Muscle layer of colon (tissue), 2 donors: ENCODE data around the gene ISCA2.

Experiments used
- H3K27ac ChIP-seq: one replicate; pipeline ENCODE4 v1.7.0; 2013; ENCODE audit warnings: low read depth, mild to moderate bottlenecking, low read length, moderate library complexity
- H3K27me3 ChIP-seq, 2 donors: one replicate each; pipeline ENCODE4 v1.7.0; 2013; ENCODE audit warnings: low read length in 2 of 2, mild to moderate bottlenecking in 2 of 2; ENCODE audit not compliant: insufficient read depth in 2 of 2, control insufficient read depth in 1 of 2
- H3K36me3 ChIP-seq: one replicate; pipeline ENCODE4 v1.7.0; 2013; ENCODE audit warnings: mild to moderate bottlenecking, low read length; ENCODE audit not compliant: insufficient read depth
- H3K4me1 ChIP-seq: one replicate; pipeline ENCODE4 v1.7.0; 2013; ENCODE audit warnings: mild to moderate bottlenecking, low read length; ENCODE audit not compliant: insufficient read depth
- H3K4me3 ChIP-seq, 2 donors: one replicate each; pipeline ENCODE4 v1.7.0; 2013; ENCODE audit warnings: low read length in 2 of 2, low read depth in 1 of 2, mild to moderate bottlenecking in 1 of 2, moderate library complexity in 1 of 2
- H3K9ac ChIP-seq: one replicate; pipeline ENCODE4 v1.7.0; 2013; ENCODE audit warnings: low read length
- H3K9me3 ChIP-seq: one replicate; pipeline ENCODE4 v1.7.0; 2013; ENCODE audit warnings: mild to moderate bottlenecking, low read length
- donor health status: abdominal sarcoma.
- donor health status: Adenocarcinoma of cecum.

The ISCA2 gene

DNA sequence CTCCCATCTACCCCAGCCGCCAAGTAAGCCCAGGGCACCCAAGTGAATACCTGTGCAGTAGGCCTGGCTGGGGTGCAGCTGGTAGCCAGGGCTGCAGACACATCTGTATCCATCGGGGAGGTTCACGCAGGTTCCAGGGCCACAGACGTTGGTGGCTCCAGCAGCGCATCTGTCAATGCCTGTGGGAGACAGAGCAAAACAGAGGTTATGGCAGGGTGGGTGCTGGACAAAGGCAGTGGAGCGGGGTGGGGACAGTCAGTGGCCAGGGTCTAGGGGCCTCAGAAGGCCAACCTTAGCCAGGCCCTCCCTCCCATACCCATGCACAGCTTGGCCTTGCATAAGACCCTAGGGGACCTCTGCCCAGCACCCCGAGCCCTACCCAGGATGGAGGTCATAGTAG, 29.2 kb downstream of the ISCA2 start:
- Histone ChIP-seq H3K4me1 (no peaks in the 10 kb centered on the region), H3K9me3 (no peaks in the 10 kb centered on the region), H3K4me3 (no peak overlapping the region), H3K9ac (no peak overlapping the region), H3K36me3 (no peaks in the 10 kb centered on the region), H3K27me3 (no peaks in the 10 kb centered on the region), H3K27ac (no peak overlapping the region)

- Histone ChIP-seq H3K9ac (no peak overlapping the region), H3K9me3 (no peaks in the 10 kb centered on the region), H3K27me3 (no peaks in the 10 kb centered on the region), H3K27ac (no peak overlapping the region), H3K4me1 (no peaks in the 10 kb centered on the region), H3K36me3 (no peaks in the 10 kb centered on the region), H3K4me3 (no peak overlapping the region)
Measured at GRCh38 chr14:74524076-74524811, 30.7 kb downstream of the ISCA2 start.

GRCh38 chr14:74524812-74525135, 31.2 kb downstream of the ISCA2 start:
- Histone ChIP-seq H3K27ac (no peak overlapping the region), H3K9me3 (no peaks in the 10 kb centered on the region), H3K27me3 (no peaks in the 10 kb centered on the region), H3K36me3 (no peaks in the 10 kb centered on the region), H3K9ac (no peak overlapping the region), H3K4me3 (no peak overlapping the region), H3K4me1 (no peaks in the 10 kb centered on the region)

DNA sequence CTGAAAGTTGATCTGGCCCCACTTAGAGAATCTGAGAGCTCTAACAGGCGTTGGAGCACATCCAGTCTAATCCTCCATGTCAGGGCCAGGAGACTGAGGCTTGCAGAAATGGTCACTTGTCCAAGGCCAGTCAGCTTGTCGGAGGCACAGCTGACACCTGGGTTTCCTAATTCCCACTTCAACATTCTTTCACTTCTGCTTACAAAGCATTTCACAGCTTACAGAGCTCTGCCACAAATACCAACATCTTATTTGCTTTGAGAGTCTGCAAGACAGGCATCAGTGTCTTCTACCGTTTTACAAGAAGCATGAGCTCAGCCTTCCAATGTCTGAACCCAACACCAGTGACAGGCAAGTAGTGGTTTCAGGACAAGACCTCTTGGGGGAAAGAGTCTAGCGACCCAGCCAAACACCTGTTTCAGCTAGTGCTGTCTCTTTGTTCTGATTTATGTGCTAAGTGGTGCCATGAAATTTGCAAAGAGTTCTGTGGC, 31.8 kb downstream of the ISCA2 start:
- Histone ChIP-seq H3K27ac (no peak overlapping the region), H3K9me3 (no peaks in the 10 kb centered on the region), H3K4me1 (no peaks in the 10 kb centered on the region), H3K4me3 (no peak overlapping the region), H3K9ac (no peak overlapping the region), H3K36me3 (no peaks in the 10 kb centered on the region), H3K27me3 (no peaks in the 10 kb centered on the region)

DNA sequence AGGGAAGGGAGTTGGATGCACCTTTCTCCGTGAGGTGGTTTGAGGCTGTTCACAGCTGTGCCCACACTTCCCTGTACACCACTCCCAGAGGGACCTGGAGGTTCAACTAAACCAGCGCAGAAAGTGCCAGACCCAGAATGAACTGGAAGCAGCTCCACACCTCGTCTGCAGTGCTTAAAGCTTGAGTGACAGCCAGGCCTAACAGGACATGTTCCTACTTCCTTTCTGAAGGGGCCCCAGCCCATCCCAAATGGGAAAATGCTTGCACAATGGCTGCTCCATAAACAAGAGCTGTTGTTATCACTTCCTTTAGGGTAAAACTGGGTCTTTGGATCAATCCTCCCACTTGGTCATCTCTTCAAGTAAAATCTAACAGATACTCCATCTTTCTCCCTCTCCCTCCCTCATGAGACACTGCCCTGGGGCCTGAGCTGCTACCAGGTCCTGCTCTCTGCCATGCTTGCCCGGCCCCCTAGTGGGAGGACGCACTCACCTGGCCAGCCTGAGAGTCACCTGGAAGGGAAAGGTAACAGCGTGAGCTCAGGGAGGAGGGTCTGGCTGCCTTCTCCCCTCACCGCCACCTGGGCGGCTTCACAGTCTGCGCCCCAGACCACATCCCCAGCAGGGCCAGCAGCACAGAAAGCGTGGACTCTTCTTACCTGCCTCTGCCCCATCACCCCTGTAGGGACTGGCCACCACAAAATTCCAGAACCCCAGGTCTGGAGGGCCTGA, 33.5 kb downstream of the ISCA2 start:
- no peaks in the 10 kb centered on the region for H3K4me1 ChIP-seq
- H3K4me3 ChIP-seq = no peak overlapping the region
- no peaks in the 10 kb centered on the region for H3K27me3 ChIP-seq
- no peaks in the 10 kb centered on the region for H3K9me3 ChIP-seq
- no peak overlapping the region for H3K27ac ChIP-seq
- H3K9ac ChIP-seq = no peak overlapping the region
- H3K36me3 ChIP-seq = no peaks in the 10 kb centered on the region

DNA sequence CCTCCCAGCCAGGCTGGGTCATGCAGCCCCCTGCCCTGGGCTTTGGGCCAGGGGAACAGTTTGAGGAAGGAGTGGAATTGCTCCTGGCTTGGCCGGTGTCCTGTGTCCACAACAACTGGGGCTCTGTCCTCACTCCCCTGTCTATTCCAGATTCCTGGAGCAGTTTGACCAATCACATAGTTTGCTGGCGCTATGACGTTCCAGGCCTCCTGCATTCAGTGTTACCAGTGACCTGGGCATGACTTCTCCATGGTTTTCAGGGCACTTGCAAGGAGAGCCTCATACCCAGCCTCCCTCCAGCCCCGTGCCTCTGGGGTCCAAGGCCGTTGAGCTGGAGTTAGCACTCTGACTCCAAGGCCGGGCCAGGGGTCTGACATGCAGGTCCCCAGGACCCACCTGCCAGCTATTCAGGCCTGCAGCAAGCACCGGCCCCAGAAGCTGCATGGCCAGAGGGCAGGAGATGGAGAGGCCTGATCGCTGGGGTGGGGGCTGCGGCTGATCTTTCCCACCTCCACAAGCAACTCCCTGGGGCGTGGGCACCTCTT, 34.2 kb downstream of the ISCA2 start:
- Histone ChIP-seq H3K4me1 (no peaks in the 10 kb centered on the region), H3K4me3 (no peak overlapping the region), H3K36me3 (no peaks in the 10 kb centered on the region), H3K27me3 (no peaks in the 10 kb centered on the region), H3K27ac (no peak overlapping the region), H3K9ac (no peak overlapping the region), H3K9me3 (no peaks in the 10 kb centered on the region)

DNA sequence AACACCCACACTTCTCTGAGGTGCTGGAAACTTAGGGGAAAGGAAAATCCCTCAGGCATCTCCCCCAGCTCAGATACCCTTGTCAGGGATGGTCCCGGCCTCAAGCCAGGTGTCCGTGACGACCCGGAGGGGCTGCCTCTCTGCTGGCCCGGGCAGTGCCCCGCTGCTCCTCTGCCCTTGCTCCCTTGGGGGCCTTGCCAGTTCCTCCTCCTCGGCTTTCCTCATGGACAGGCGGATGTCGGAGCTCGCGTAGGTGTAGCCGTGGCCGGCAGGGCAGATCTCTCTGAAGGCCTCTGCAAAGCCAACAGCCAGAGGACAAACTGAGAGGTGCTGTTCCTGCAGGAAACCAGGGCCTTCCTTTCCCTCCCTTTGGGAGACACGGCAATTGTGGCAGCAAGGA, 34.8 kb downstream of the ISCA2 start:
- H3K9ac ChIP-seq = no peak overlapping the region
- no peak overlapping the region for H3K4me3 ChIP-seq
- no peaks in the 10 kb centered on the region for H3K9me3 ChIP-seq
- no peak overlapping the region for H3K27ac ChIP-seq
- no peaks in the 10 kb centered on the region for H3K4me1 ChIP-seq
- H3K36me3 ChIP-seq = no peaks in the 10 kb centered on the region
- no peaks in the 10 kb centered on the region for H3K27me3 ChIP-seq

GRCh38 chr14:74528886-74529285, 35.3 kb downstream of the ISCA2 start:
- no peaks in the 10 kb centered on the region for H3K4me1 ChIP-seq
- no peak overlapping the region for H3K9ac ChIP-seq
- H3K36me3 ChIP-seq = no peaks in the 10 kb centered on the region
- no peaks in the 10 kb centered on the region for H3K27me3 ChIP-seq
- H3K27ac ChIP-seq = no peak overlapping the region
- H3K9me3 ChIP-seq = no peaks in the 10 kb centered on the region
- no peak overlapping the region for H3K4me3 ChIP-seq

DNA sequence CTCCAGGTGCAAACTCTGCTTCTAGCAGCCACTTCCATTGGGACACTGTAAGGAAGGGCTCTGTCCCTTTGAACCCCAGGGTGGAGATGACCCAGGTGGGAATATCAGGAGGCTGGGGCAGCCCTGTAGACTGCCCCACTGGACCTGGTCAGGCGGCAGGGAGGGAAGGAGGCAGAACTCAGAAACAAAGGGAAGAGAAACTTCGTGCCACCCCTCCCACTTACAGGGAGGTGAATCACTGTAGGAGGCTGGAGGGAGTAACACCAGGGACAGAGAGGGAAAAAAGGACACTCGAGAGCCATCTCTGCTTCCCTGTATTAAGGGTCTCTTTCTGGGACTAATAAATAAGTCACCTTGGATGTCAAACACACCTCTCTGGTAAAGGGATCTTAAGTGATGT, 37.4 kb downstream of the ISCA2 start:
- no peak overlapping the region for H3K27ac ChIP-seq
- no peaks in the 10 kb centered on the region for H3K4me1 ChIP-seq
- H3K36me3 ChIP-seq = no peaks in the 10 kb centered on the region
- H3K9me3 ChIP-seq = no peaks in the 10 kb centered on the region
- no peak overlapping the region for H3K4me3 ChIP-seq
- H3K27me3 ChIP-seq = no peaks in the 10 kb centered on the region
- H3K9ac ChIP-seq = no peak overlapping the region

GRCh38 chr14:74531467-74531866, 37.9 kb downstream of the ISCA2 start:
- no peaks in the 10 kb centered on the region for H3K4me1 ChIP-seq
- no peak overlapping the region for H3K9ac ChIP-seq
- H3K27ac ChIP-seq = no peak overlapping the region
- no peaks in the 10 kb centered on the region for H3K9me3 ChIP-seq
- no peaks in the 10 kb centered on the region for H3K36me3 ChIP-seq
- no peak overlapping the region for H3K4me3 ChIP-seq
- no peaks in the 10 kb centered on the region for H3K27me3 ChIP-seq

GRCh38 chr14:74532246-74532645, 38.7 kb downstream of the ISCA2 start:
- Histone ChIP-seq H3K9ac (no peak overlapping the region), H3K9me3 (no peaks in the 10 kb centered on the region), H3K27me3 (no peaks in the 10 kb centered on the region), H3K4me3 (no peak overlapping the region), H3K36me3 (no peaks in the 10 kb centered on the region), H3K4me1 (no peaks in the 10 kb centered on the region), H3K27ac (no peak overlapping the region)
